HL-60 (cell line): ENCODE results near the gene STPG4.

Experiments used
- DNase-seq, 2 experiments: peaks; one replicate each; pipeline ENCODE4 v3.0.0-alpha.2; 2010 to 2020; ENCODE audit warnings: low read depth in 1 of 2, low spot score in 1 of 2
- H3K27ac ChIP-seq: fragments of 250-450 bp; sonication (Bioruptor Pico); replicated peaks from 2 replicates; pipeline ENCODE4 v1.5.1; 2020; ENCODE audit warnings: mild to moderate bottlenecking, moderate library complexity
- H3K27me3 ChIP-seq: fragments of 250-450 bp; sonication (Bioruptor Pico); 2 replicates; pipeline ENCODE4 v1.5.1; 2021; ENCODE audit warnings: mild to moderate bottlenecking, moderate library complexity; ENCODE audit not compliant: insufficient read depth, poor library complexity, severe bottlenecking
- H3K4me3 ChIP-seq: replicated peaks from 2 replicates; pipeline ENCODE4 v1.5.1; 2011; ENCODE audit warnings: mild to moderate bottlenecking, control low read depth, low read length; ENCODE audit not compliant: insufficient read depth
- CTCF ChIP-seq: IDR thresholded peaks from one replicate; pipeline ENCODE4 v1.5.1; 2011; ENCODE audit warnings: low read length, control low read depth, inconsistent platforms; ENCODE audit not compliant: insufficient read depth
- GABPA ChIP-seq: IDR thresholded peaks from 2 replicates; pipeline ENCODE4 v1.6.1; 2012; ENCODE audit warnings: low read depth
- POLR2AphosphoS5 ChIP-seq: IDR thresholded peaks from 2 replicates; pipeline ENCODE4 v1.6.1; 2012; ENCODE audit warnings: low read depth
- REST ChIP-seq: IDR thresholded peaks from 2 replicates; pipeline ENCODE4 v1.6.1; 2012; ENCODE audit warnings: low read depth; ENCODE audit not compliant: insufficient replicate concordance
- SPI1 ChIP-seq: IDR thresholded peaks from 2 replicates; pipeline ENCODE4 v1.6.1; 2012; ENCODE audit warnings: low read depth, mild to moderate bottlenecking, borderline replicate concordance

The STPG4 gene

GRCh38 chr2:47054868-47055267 is 100.2 kb downstream of the STPG4 start:
- H3K27me3 ChIP-seq = no peaks in the 10 kb centered on the region
- TF ChIP-seq CTCF (no peak), GABPA (no peak), POLR2AphosphoS5 (no peak), SPI1 (no peak), REST (no peak)
- no peak for DNase-seq
- H3K4me3 ChIP-seq = no peak overlapping the region
- no peak overlapping the region for H3K27ac ChIP-seq

GRCh38 chr2:47054036-47054555 is 101.0 kb downstream of the STPG4 start:
- no peak for DNase-seq
- Histone ChIP-seq H3K4me3 (no peak overlapping the region), H3K27me3 (no peaks in the 10 kb centered on the region), H3K27ac (no peak overlapping the region)
- TF ChIP-seq REST (no peak), SPI1 (no peak), GABPA (no peak), CTCF (no peak), POLR2AphosphoS5 (no peak)

GRCh38 chr2:47052847-47053246 is 102.3 kb downstream of the STPG4 start:
- DNase-seq = no peak
- no peak for TF ChIP-seq REST
- TF ChIP-seq POLR2AphosphoS5 = no peak
- TF ChIP-seq CTCF = no peak
- no peak for TF ChIP-seq SPI1
- TF ChIP-seq GABPA = no peak
- no peaks in the 10 kb centered on the region for H3K27me3 ChIP-seq

More at GRCh38 chr2:47052847-47053246, 102.3 kb downstream of the STPG4 start:
- no peak overlapping the region for H3K4me3 ChIP-seq
- no peak overlapping the region for H3K27ac ChIP-seq
